ENCODE measurements around the gene STPG4. TPM values are rescaled to one million over a fixed set of nuclear protein-coding genes. Genes with fewer than 3 reads are reported as not detected.

The STPG4 gene
- total RNA-seq, 1 donor from 2014 or later: 2.9 TPM

GRCh38 chr2:47134386-47135090 is 20.6 kb downstream of the STPG4 start:
- intact Hi-C loops (cut with DNase I): no loop called here
- Histone ChIP-seq H3K4me1 (no peaks in the 10 kb centered on the region), H3K27ac (no peak overlapping the region), H3K4me3 (no peak overlapping the region), H3K36me3 (no peaks in the 10 kb centered on the region), H3K9me3 (no peaks in the 10 kb centered on the region), H3K27me3 (no peaks in the 10 kb centered on the region)
- TF ChIP-seq CTCF (IDR thresholded peaks at IDR 0.05): no peak
- no peak for TF ChIP-seq POLR2A (IDR thresholded peaks at IDR 0.05)
- no peak for TF ChIP-seq POLR2AphosphoS5 (IDR thresholded peaks at IDR 0.05; ENCODE audit: insufficient read depth in 1 of 2, low read depth in 1 of 2)
- DNase-seq (ENCODE audit: extremely low spot score in 2 of 2): no peak

GRCh38 chr2:47133046-47133445 is 22.1 kb downstream of the STPG4 start:
- Histone ChIP-seq H3K27ac (no peak overlapping the region), H3K4me3 (no peak overlapping the region), H3K27me3 (no peaks in the 10 kb centered on the region), H3K9me3 (no peaks in the 10 kb centered on the region), H3K36me3 (no peaks in the 10 kb centered on the region), H3K4me1 (no peaks in the 10 kb centered on the region)
- TF ChIP-seq CTCF (IDR thresholded peaks at IDR 0.05) (no peak), POLR2A (IDR thresholded peaks at IDR 0.05) (no peak), POLR2AphosphoS5 (IDR thresholded peaks at IDR 0.05; ENCODE audit: insufficient read depth in 1 of 2, low read depth in 1 of 2) (no peak)
- intact Hi-C loops (cut with DNase I): no loop called here
- no peak for DNase-seq (ENCODE audit: extremely low spot score in 2 of 2)

- intact Hi-C loops (cut with DNase I): no loop called here
- TF ChIP-seq POLR2AphosphoS5 (IDR thresholded peaks at IDR 0.05; ENCODE audit: insufficient read depth in 1 of 2, low read depth in 1 of 2) (no peak), POLR2A (IDR thresholded peaks at IDR 0.05) (no peak), CTCF (IDR thresholded peaks at IDR 0.05) (no peak)
- H3K27ac ChIP-seq: no peak overlapping the region
Measured at GRCh38 chr2:47129191-47129706, 25.9 kb downstream of the STPG4 start.

GRCh38 chr2:47128705-47129104 is 26.4 kb downstream of the STPG4 start:
- DNase-seq (ENCODE audit: extremely low spot score in 2 of 2): no peak
- Histone ChIP-seq H3K36me3 (no peaks in the 10 kb centered on the region), H3K27ac (no peak overlapping the region), H3K4me1 (no peaks in the 10 kb centered on the region), H3K9me3 (no peaks in the 10 kb centered on the region), H3K4me3 (no peak overlapping the region), H3K27me3 (no peaks in the 10 kb centered on the region)
- no peak for TF ChIP-seq CTCF (IDR thresholded peaks at IDR 0.05)
- TF ChIP-seq POLR2A (IDR thresholded peaks at IDR 0.05): no peak
- no peak for TF ChIP-seq POLR2AphosphoS5 (IDR thresholded peaks at IDR 0.05; ENCODE audit: insufficient read depth in 1 of 2, low read depth in 1 of 2)
- intact Hi-C loops (cut with DNase I): no loop called here

More at GRCh38 chr2:47129191-47129706, 25.9 kb downstream of the STPG4 start:
- DNase-seq (ENCODE audit: extremely low spot score in 2 of 2): no peak
- Histone ChIP-seq H3K36me3 (no peaks in the 10 kb centered on the region), H3K4me3 (no peak overlapping the region), H3K27me3 (no peaks in the 10 kb centered on the region), H3K9me3 (no peaks in the 10 kb centered on the region), H3K4me1 (no peaks in the 10 kb centered on the region)

- DNase-seq (ENCODE audit: extremely low spot score in 2 of 2): no peak
- intact Hi-C loops (cut with DNase I): no loop called here
- H3K36me3 ChIP-seq: no peaks in the 10 kb centered on the region
Measured at GRCh38 chr2:47127862-47128543, 27.1 kb downstream of the STPG4 start.

More at GRCh38 chr2:47127862-47128543, 27.1 kb downstream of the STPG4 start:
- H3K27me3 ChIP-seq: no peaks in the 10 kb centered on the region
- H3K4me3 ChIP-seq: no peak overlapping the region
- TF ChIP-seq POLR2AphosphoS5 (IDR thresholded peaks at IDR 0.05; ENCODE audit: insufficient read depth in 1 of 2, low read depth in 1 of 2): no peak
- TF ChIP-seq CTCF (IDR thresholded peaks at IDR 0.05): no peak
- TF ChIP-seq POLR2A (IDR thresholded peaks at IDR 0.05): no peak
- H3K4me1 ChIP-seq: no peaks in the 10 kb centered on the region
- H3K27ac ChIP-seq: no peak overlapping the region
- no peaks in the 10 kb centered on the region for H3K9me3 ChIP-seq
